Brain pericyte (primary cell): ENCODE measurements around the gene OSGEPL1.
"Not testable (repeated sequence)": the region's sequence is repeated elsewhere in the genome, so short reads cannot be mapped to it uniquely, and the experiment has no call there.

Source experiments
- DNase-seq: peaks from one replicate; pipeline ENCODE4 v3.0.0-alpha.2; 2012; ENCODE audit warnings: low read depth, low spot score

The OSGEPL1 gene

GRCh38 chr2:189751080-189751658, 11.4 kb downstream of the OSGEPL1 start:
- no peak for DNase-seq

- DNase-seq: no peak
Observed at GRCh38 chr2:189729430-189729829, 33.2 kb downstream of the OSGEPL1 start.

GRCh38 chr2:189726849-189727248, 35.7 kb downstream of the OSGEPL1 start:
- DNase-seq: no peak

- DNase-seq: no peak
Observed at GRCh38 chr2:189726271-189726670, 36.3 kb downstream of the OSGEPL1 start.

GRCh38 chr2:189723192-189723591, 39.4 kb downstream of the OSGEPL1 start:
- DNase-seq: no peak

GRCh38 chr2:189719571-189719970, 43.0 kb downstream of the OSGEPL1 start:
- DNase-seq: no peak

GRCh38 chr2:189717593-189717992, 45.0 kb downstream of the OSGEPL1 start:
- not testable (repeated sequence) for DNase-seq

- DNase-seq: no peak
Observed at GRCh38 chr2:189709501-189710221, 52.9 kb downstream of the OSGEPL1 start.

- DNase-seq: no peak
Observed at GRCh38 chr2:189702071-189702470, 60.5 kb downstream of the OSGEPL1 start.

- no peak for DNase-seq
Observed at GRCh38 chr2:189700681-189701080, 61.9 kb downstream of the OSGEPL1 start.

- no peak for DNase-seq
Observed at GRCh38 chr2:189698020-189698887, 64.3 kb downstream of the OSGEPL1 start.
